GM19463 (cell line): Measurements from ENCODE around the gene CDK2AP2.

Source experiments
- ATAC-seq: cut with Tn5 transposase; IDR thresholded peaks from one replicate; pipeline ENCODE4 v1.9.1; 2021; ENCODE audit warnings: mild to moderate bottlenecking, moderate library complexity; ENCODE audit not compliant: unreplicated experiment

The CDK2AP2 gene

DNA sequence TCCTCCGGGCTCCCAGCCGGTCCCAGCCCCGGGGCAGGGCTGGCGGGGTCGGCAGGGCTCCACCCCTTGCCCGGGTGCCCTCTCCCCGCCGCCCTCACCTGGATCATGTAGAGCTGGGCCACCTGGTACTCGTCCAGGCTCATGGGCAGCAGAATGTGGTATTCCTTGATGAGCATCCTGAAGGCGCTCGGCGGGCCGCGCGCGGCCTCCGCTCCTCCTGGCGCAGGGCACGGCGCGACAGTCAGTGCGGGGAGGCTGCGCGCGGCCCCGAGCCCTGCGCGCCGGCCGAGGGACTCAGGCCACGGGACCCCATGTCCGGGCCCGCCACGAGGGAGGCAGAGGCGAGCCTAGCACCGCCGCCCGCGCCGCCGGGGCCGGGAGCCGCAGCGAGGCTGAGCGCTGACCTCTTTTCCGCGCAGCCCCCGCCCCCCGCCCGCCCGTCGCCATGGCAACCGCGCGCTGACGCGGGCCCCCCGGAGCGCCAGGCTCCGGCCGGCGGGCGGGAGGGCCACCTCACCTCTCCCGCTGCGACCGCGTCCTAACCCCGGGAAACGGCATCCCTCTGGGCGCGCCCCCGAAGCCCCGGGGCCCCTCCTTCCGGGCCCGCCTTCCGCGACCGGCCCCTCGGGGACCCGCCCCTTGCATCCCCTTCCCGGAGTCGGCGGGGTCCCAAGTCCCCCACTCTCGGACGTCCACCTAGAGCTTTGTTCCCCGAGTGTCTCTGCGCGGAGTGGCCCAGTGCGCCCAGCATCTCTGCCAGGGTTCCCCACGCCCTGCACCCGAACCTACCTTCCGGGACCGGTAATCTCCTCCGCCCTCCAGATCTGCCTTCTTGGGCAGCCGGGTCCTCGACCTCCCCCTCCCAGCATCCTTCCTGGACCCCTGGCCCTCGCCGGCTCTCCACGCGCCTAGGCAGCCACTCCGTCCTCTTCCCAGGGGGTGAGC, 3.7 kb downstream of the CDK2AP2 start:
- no peak for ATAC-seq

DNA sequence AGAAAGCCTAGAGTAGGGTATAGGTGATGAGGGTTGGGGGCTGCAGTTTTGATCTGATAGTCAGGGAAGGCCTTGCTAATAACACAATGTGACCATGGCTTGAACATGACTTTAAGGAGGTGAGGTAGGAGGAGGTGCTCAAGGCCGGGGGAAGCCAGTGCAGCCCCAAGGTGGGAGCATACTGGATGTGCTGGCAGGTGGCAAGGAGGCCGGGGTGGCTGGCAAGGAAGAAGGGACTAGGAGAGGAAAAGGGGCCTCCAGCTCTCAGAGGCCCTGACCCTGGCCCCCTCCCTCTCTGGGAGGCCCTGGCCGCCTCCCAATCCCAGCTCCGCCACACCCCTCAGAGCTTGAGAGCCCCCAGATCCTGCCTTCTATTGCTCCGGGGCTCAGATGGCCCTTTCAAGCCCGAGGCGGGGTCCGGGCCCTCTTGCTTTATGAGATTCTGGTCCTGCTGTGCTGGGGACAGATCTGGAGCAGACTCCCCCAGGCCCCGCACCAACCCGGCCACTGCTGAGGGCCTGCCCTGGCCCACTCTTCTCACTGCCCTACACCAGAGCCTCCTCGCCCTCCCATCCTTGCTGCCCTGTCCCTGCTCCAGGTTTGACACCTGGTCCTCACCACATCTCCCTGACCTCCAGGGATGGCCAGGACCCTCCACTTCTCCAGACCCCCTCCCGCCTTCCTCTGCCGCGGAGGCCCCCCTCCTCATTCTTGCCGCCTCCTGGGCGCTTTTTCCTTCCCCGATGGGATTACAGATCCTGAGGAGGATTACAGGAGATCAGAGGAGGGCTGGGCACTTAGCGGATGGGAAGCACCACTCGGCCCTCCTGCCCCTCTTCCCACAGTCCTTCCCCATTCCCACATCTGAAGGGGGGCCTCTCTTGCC, 4.6 kb downstream of the CDK2AP2 start:
- no peak for ATAC-seq

DNA sequence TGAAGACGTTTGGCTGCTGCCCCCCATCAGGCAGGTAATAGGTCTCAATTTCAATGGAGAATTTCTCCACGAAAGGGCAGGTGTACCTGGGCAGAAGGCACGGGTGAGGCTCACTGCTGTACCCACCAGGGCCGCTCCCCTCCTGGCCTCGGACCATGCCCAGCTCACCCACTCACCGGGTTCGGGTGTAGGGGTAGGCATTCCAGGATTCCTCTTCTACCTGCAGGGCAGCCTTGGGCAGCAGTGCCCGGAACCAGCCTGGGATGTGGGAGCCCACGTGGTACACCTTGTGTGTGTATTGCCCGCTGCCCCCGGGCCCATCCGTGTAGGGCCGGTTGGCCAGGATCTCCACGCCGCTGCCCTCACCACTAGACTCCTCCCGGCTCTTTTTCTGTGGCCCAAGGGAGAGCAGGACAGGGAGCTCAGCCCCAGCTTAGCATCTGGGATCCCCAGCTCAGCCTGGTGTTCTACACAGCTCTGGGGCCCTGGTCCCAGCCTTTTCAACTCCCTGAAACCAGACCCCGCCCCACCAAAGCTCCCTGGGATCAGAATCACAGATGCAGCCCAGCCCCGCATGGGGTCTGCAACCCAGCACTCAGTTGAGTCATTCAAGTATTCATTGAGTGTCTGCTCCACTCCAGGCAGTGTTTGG, 5.5 kb downstream of the CDK2AP2 start:
- no peak for ATAC-seq

DNA sequence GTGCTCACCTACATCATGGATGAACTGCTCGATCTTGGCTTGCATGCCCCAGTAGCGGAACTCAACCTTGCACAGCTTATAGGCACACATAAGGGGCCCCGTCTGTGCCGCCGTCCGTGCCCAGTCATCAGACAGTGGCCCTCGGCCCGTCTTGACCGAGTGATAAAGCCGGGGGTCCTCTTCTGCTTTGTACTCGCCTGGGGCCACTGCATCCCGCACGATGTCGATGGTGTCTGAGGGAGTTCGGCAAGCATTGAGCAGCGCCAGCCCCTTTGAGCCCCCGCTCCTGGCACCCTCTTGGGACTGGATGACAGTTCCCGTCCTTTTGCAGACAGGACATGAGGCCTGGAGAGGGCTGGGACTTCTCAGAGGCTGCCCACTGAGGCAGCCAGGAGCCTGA, 6.1 kb downstream of the CDK2AP2 start:
- ATAC-seq, result no peak

DNA sequence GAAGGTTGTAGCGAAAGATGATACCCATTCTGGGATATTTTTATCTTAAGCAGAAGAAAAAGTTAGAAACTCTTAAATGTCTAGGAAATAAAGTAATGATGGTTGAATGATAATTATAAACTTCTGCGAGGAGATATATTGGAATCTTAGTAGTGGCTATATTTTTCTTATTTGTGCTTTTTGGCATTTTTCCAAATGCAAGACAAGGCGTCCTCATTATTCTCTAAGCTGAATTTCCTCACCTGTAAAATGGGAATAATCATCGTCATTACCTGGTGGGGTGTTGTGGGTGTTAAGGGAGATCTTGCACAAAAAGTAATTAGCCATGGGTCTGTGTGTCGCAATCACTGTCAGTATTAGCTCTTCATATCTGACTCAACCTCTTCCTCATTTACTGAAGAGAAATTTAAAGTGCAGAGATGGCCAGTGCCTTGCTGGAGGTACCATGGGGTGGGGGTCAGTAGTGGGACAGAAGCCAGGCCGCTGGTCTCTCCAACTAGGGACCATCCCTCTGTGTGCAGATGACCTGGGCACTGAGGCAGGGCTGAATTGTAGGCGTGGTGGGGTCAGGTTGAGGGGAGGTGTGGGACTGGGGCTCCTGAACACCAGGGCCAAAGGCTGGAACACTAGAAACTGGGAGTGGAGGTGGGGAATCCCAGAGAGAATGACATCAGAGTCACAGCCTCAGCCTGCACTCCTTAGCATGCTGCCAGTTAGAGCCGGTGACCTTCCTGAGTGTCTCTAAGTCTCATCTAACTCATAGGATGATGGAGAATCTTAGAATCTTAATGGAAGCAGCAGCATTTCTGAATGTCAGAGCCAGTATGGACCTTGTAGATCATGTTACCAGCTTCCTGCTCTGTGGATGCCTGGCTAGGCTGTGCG, 6.9 kb downstream of the CDK2AP2 start:
- ATAC-seq, result no peak

DNA sequence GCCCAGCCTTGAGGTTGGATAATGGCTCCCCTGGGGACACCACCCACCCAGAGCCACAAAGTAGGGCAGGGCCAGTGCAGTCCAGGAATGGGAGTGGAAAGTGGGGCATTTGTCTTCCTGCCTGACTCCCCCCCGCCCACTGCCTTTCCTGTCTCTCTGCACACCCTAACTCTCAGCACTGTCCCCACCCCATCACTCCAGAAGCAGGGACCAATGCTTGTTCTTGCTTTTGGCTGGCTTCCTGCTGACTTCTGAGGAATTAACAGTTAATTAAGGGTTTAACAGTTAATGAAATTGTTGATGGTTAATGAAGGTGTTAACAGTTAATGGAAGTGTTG, 7.5 kb downstream of the CDK2AP2 start:
- no peak for ATAC-seq

DNA sequence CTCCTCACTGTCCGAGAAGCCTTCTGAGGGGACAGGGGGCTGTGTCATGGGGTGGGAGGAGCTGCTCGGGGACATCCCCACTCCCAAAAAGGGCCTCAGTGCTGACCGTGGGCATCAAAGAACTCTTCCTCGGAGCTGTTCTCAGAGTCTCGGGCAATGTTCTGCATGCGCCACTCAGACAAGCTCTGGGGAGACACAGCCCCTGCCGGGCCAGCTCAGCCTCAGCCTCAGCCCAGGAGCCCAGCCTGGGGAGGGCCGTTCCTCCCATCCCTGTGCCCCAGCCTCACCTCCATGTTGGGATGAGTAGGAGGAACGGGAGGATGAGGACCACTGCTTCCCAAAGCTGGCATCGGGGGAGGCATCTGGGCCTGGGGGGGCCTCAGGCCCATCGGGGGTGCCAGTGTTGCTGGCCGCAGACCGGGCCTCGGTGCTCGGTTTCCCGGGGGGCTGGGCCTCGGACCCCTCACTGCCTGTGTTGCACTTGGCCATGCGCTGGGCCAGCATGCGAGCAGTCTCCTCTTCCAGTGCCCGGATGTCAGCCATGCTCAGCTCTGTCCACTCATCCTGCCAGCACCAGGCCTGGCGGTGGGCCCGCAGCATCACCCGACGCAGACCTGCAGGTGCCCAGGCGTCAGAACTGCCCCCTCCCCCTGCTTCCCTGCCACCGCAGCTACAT, 8.0 kb downstream of the CDK2AP2 start:
- no peak for ATAC-seq

DNA sequence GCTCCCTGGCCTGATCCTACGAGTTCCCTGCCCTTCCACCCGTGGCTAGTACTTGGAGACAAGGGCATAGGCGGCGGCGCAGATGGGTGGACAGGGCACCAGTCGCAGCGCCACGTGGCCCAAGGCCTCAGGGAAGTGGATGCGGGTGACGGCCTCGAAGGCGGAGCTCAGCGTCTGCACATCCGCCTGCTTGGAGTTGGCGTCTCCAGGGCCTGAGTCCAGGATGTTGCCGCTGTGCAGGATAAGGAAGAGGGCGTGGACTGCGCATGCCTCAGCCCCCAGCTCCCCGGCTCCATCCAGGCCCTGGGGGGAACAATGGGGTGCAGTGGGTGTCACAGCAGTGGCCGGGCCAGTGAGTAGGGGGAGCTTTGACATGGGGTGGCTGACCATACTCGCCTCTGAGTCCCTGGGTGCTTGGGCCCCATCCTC, 9.4 kb downstream of the CDK2AP2 start:
- no peak for ATAC-seq

DNA sequence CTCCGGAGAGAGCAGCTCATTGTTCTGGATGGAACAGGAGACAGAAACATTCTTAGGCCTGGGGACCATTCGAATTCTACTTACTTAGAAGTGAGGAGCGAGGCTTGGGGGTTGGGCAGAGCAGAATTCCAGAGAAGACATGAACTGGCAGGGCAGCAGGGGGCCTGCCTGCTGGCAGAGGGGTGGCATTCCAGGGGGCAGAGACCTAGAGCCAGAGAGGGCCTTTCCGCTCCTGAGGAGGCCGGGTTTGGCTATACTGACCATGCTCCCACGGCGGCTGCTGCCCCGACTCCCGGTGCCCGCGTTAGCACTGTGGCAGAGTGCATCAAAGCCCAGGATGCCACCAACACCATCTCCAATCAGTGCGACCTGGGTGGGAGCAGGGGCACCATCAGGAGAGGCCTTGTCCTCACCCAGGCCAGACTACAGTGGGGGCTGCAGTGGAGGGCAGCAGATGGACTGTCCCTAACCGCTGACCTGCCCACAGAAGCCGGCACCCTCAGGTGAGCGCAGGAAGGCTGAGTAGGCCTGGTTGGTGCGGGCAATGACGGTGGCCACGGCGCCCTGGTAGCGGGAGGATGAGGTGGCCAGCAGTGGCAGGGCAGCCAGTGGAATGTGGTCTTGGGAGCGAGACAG, 10.2 kb downstream of the CDK2AP2 start:
- no peak for ATAC-seq

DNA sequence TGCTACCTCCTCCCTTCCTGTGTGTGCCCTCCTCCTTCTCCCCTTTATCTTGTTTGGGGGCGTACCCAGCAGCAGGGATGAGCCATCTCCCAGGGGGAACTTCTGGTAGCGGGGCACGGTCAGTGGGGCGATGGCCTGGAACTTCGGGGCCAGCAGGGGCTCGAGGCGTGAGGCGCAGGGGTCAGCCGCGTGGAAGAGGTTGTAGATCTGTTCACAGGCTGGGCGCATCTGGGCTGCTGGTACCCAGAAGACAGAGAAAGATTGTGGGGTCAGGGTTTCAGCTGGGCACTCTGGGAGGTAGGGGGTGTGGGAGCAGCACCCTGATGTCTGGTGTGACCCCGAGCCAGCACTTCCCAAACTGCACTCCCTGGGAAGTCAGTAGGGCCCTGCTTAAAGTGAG, 11.8 kb downstream of the CDK2AP2 start:
- ATAC-seq, result no peak

DNA sequence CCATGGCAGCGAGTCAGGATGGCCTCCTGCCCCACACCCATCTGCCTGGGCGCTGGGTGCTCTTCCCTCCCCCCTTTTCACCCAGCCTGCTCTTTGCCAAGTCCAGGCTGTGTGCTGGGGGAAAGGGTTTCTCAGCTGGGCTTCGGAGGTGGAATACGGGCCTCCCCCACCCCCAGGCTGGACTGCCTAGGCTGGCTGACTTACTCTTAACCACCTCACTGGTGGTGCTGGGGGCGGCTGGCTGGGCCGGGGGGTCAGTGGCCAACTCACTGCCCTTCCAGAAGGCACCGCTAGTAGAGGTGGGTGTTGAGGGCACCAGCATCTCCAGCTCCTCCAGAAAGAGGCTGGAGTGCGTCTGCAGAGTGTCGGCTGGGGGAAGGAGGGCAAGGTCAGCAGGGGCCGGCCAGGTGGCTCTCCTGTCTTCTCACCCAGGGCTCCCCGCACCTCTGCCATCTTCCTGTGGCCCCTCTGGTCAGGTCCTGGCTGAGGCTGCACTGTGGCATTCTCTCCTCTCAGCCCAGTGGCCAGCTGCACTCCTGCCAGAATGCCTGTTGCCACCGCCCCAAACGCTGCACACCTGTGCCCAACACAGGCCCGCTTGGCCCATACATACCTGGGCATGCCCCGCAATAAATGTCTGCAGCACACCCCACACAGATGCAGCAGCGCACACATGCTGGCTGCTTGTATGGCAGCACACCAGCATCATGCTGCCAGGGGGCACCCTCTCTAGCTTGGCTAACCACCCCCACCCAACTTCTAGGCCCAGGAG, 12.5 kb downstream of the CDK2AP2 start:
- no peak for ATAC-seq

DNA sequence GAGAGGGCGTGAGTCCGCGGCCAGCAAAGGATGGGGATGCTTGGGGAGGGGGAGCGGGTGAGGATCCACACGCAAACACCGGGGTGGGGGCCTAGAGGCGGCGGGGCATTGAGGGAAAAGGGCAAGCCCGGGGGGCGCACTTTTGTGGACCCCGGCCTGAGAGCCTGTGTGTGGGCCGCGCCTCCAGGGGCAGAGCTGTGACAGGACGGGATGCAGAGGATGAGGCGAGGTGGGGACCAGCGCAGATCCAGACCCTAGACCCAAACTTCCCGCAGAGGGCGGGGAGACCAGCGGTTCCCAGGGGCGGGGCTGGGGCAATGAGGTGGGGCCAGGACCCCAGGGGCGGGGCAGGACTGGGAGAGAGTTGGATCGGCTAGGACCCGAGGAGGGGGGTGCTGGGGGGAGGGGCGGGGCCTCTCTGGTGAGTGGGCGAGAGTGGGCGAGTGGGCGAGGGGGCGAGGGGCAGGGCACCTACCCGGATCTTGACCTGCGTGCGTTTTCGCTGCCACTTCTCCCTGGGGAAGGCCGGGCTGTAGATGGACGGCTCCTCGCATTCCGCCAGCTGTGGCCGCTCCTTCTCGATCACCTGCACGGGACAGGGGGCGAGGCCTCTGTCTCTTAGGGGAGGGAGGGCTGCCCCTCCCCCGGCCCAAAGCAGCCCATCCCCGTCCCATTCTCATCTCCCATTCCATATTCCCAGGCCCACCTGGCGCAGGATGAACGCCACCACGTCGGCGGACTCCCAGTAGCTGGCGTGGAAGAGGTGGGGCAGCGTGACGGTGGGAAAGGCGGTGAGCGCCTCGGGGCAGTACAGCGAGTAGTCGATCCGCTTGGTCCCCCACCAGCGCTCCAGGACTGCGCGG, 13.4 kb downstream of the CDK2AP2 start:
- ATAC-seq, result no peak

DNA sequence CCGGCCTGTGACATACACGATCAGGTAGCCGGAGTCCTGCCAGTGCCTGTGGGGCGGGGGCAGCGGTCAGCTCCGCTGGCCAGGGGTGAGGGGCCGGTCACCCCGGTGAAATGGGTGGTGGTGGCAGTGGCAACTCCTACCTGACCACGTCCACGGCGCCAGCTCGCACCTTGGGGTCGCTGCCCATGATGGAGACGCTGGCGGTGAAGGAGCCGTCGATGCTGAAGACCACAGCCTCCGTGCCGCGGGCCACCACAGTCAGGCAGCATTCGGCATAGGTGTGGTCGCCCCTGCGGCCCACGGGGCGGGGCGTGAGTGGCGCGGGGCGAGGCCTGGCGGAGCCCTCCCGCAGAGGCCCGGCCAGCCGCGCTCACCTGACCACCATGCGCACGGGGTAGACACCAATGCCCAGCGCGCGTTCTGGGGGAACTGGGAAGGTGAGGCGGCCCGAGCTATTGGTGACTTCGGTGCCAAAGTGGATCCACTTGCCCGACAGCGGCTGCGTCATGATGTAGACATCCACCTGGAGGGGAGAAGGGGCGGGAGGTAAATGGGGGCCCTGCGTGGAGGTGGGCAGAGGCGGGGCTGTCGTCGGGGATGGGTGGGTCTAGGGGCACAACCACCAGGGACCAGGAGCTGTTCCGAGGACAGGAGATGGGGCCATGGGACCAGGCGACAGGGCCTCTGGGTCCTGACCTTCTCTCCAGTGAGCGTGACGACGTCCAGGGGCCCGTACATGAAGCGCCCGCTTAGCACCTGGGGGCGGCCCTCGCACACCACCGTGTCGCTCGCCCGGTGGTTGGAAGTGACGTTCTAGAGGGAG, 14.2 kb downstream of the CDK2AP2 start:
- ATAC-seq, result no peak

DNA sequence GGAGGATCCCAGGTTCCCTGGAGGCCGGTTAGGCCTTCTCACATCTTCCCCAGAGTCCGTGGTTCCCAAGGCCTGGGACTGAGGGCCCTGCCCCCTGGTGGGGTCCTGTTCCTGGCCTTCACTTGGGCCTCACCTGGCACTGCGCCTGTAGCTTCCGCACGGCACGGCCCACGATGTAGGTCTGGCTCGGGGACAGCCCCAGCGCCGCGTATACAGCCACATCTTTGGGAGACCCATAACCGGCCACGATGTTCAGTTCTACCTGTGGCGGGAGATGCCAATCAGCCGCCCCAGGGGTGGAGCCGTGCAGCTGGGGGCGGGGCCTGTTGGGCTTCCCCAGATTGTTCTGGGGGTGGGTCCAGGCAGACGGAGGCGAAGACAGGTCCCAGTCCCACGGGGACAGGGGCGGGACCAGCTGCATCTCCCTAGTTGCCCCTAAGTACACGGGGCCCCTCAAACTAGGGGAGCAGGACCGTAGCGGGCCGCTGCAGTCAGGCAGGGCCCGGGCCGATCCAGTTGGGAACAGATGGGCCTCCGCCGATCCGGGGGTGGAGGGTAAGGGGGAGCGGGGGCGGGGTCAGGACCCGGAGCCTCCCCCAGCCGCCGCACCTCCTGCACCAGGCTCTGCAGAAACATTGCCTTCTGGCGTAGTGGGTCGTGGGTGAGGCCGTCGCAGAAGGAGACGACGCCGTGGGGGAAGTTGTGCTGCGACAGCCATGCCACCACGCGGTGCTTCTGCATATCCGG, 15.0 kb downstream of the CDK2AP2 start:
- ATAC-seq, result no peak

DNA sequence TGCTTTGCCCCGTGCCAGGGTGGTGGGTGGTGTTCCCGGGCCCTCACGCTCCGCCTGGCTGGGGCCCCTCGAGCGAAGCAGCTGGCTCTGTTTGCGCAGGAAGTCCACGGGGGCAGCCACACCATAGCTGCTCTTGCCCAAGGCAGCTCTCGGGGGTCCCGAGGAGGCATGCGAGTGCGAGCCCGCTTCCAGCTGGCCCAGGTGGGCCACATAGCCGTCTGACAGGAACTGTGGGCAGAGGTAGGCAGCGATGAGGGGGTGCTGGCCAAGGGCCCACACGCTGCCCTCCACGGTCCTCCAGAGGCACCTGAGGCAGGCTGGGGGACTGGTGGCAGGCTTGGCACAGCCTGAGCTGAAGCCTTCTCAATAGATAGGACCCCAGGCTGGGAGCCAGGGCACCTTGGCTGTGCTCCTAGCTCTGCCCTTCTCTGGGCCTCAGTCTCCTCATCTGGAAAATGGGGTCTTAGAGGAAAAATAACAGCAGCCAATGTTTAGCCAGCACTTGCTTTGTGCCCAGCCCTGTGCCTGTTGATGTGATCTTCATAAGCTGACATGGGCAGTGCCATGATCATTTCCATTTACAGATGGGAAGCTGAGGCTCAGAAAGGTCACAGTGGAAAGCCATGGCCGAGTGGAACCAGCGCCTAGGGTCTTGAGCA, 15.8 kb downstream of the CDK2AP2 start:
- ATAC-seq, result no peak
